ENCODE results near the gene TSC1. TPM values are rescaled to one million over a fixed set of nuclear protein-coding genes. Genes with fewer than 3 reads are reported as not detected.

TSC1 gene
- total and polyA plus RNA-seq, 7 experiments from 2014 or later: 9.9 to 98.3 (median 52.0) TPM

- H3K4me1 Mint-ChIP-seq: peaks cover 5 to 12% (median 7%) of the 10 kb centered on the region in 7 donors
- no peaks in the 10 kb centered on the region for H3K4me1 ChIP-seq (ENCODE audit: control insufficient read depth in 2 of 2, insufficient read depth in 2 of 2, low read length in 2 of 2)
- no peaks in the 10 kb centered on the region for H3K36me3 ChIP-seq (ENCODE audit: control insufficient read depth in 2 of 3, insufficient read depth in 3 of 3, low read length in 3 of 3)
- H3K27ac Mint-ChIP-seq: no peak overlapping the region
- no peaks in the 10 kb centered on the region for H3K9me3 ChIP-seq (ENCODE audit: control insufficient read depth in 2 of 3, low read length in 3 of 3)
- no peak overlapping the region for H3K27ac ChIP-seq (ENCODE audit: low read depth, low read length)
- ChIA-PET CTCF (no interaction called here), POLR2A (no interaction called here)
- H3K27me3 Mint-ChIP-seq: peaks cover 39 to 70% (median 52%) of the 10 kb centered on the region in 5 donors
- peak overlapping the region in 2 of 10 donors; percentile 10 to 18 for H3K4me3 Mint-ChIP-seq
- ATAC-seq (no peak), DNase-seq (no peak)
- no peaks in the 10 kb centered on the region for H3K9me3 Mint-ChIP-seq
- intact Hi-C loops (cut with micrococcal nuclease): loop anchor here in 1 of 2 donors (5.0 kb wide), 1 partner anchor 44 kb away; no protein-coding TSS in a partner anchor
- H3K4me3 ChIP-seq (ENCODE audit: low read length): no peak overlapping the region
- H3K36me3 Mint-ChIP-seq: no peaks in the 10 kb centered on the region
- H3K27me3 ChIP-seq (ENCODE audit: control insufficient read depth in 2 of 2, insufficient read depth in 2 of 2, low read length in 2 of 2): peaks cover 0 to 10% of the 10 kb centered on the region in 2 donors
Measured at GRCh38 chr9:132978112-132978450, 33.7 kb upstream of the TSC1 start.

- Mint-ChIP-seq H3K4me1 (peaks cover 5 to 16% (median 9%) of the 10 kb centered on the region in 7 donors), H3K27me3 (peaks cover 26 to 56% (median 45%) of the 10 kb centered on the region in 5 donors), H3K4me3 (no peak overlapping the region), H3K9me3 (no peaks in the 10 kb centered on the region), H3K27ac (no peak overlapping the region), H3K36me3 (no peaks in the 10 kb centered on the region)
- POLR2A ChIA-PET: interaction anchor here (0.6 kb wide), 1 partner anchor 41 kb away, joined by 3 read pairs; no protein-coding TSS in a partner anchor
- ATAC-seq (no peak), DNase-seq (no peak)
- intact Hi-C loops (cut with micrococcal nuclease): loop anchor here in 1 of 2 donors (5.0 kb wide), 1 partner anchor 46 kb away; no protein-coding TSS in a partner anchor
- H3K36me3 ChIP-seq (ENCODE audit: control insufficient read depth in 2 of 3, insufficient read depth in 3 of 3, low read length in 3 of 3): no peaks in the 10 kb centered on the region
- CTCF ChIA-PET: interaction anchor here (0.7 kb wide), 1 partner anchor 35 kb away, joined by 3 read pairs; no protein-coding TSS in a partner anchor
- no peak overlapping the region for H3K27ac ChIP-seq (ENCODE audit: low read depth, low read length)
- peaks cover 0 to 10% of the 10 kb centered on the region in 2 donors for H3K27me3 ChIP-seq (ENCODE audit: control insufficient read depth in 2 of 2, insufficient read depth in 2 of 2, low read length in 2 of 2)
- no peak overlapping the region for H3K4me3 ChIP-seq (ENCODE audit: low read length)
- H3K9me3 ChIP-seq (ENCODE audit: control insufficient read depth in 2 of 3, low read length in 3 of 3): no peaks in the 10 kb centered on the region
- no peaks in the 10 kb centered on the region for H3K4me1 ChIP-seq (ENCODE audit: control insufficient read depth in 2 of 2, insufficient read depth in 2 of 2, low read length in 2 of 2)
Measured at GRCh38 chr9:132976571-132976970, 32.2 kb upstream of the TSC1 start.

GRCh38 chr9:132975961-132976360 lies 31.5 kb upstream of the TSC1 start:
- Histone ChIP-seq H3K36me3 (ENCODE audit: control insufficient read depth in 2 of 3, insufficient read depth in 3 of 3, low read length in 3 of 3) (no peaks in the 10 kb centered on the region), H3K27me3 (ENCODE audit: control insufficient read depth in 2 of 2, insufficient read depth in 2 of 2, low read length in 2 of 2) (peaks cover 0 to 10% of the 10 kb centered on the region in 2 donors), H3K27ac (ENCODE audit: low read depth, low read length) (no peak overlapping the region), H3K9me3 (ENCODE audit: control insufficient read depth in 2 of 3, low read length in 3 of 3) (no peaks in the 10 kb centered on the region), H3K4me3 (ENCODE audit: low read length) (no peak overlapping the region), H3K4me1 (ENCODE audit: control insufficient read depth in 2 of 2, insufficient read depth in 2 of 2, low read length in 2 of 2) (no peaks in the 10 kb centered on the region)
- Mint-ChIP-seq H3K4me1 (peaks cover 5 to 16% (median 9%) of the 10 kb centered on the region in 7 donors), H3K36me3 (no peaks in the 10 kb centered on the region), H3K27me3 (peaks cover 20 to 52% (median 39%) of the 10 kb centered on the region in 5 donors), H3K4me3 (no peak overlapping the region), H3K9me3 (no peaks in the 10 kb centered on the region), H3K27ac (no peak overlapping the region)
- no peak for DNase-seq
- ChIA-PET POLR2A (interaction anchor here (0.6 kb wide), 1 partner anchor 41 kb away, joined by 3 read pairs; no protein-coding TSS in a partner anchor), CTCF (no interaction called here)
- ATAC-seq: no peak
- intact Hi-C loops (cut with micrococcal nuclease): loop anchor here in 1 of 2 donors (5.0 kb wide), 1 partner anchor 46 kb away; no protein-coding TSS in a partner anchor

GRCh38 chr9:132973713-132974112 lies 29.3 kb upstream of the TSC1 start:
- Histone ChIP-seq H3K9me3 (ENCODE audit: control insufficient read depth in 2 of 3, low read length in 3 of 3) (no peaks in the 10 kb centered on the region), H3K4me3 (ENCODE audit: low read length) (no peak overlapping the region), H3K4me1 (ENCODE audit: control insufficient read depth in 2 of 2, insufficient read depth in 2 of 2, low read length in 2 of 2) (no peaks in the 10 kb centered on the region), H3K27me3 (ENCODE audit: control insufficient read depth in 2 of 2, insufficient read depth in 2 of 2, low read length in 2 of 2) (peaks cover 0 to 7% of the 10 kb centered on the region in 2 donors), H3K36me3 (ENCODE audit: control insufficient read depth in 2 of 3, insufficient read depth in 3 of 3, low read length in 3 of 3) (no peaks in the 10 kb centered on the region), H3K27ac (ENCODE audit: low read depth, low read length) (no peak overlapping the region)
- ChIA-PET CTCF (interaction anchor here (1.0 kb wide), 1 partner anchor 48 kb away, joined by 3 read pairs; no protein-coding TSS in a partner anchor), POLR2A (no interaction called here)
- ATAC-seq: no peak
- Mint-ChIP-seq H3K9me3 (no peaks in the 10 kb centered on the region), H3K4me3 (no peak overlapping the region), H3K36me3 (no peaks in the 10 kb centered on the region), H3K27me3 (peaks cover 12 to 34% (median 25%) of the 10 kb centered on the region in 5 donors), H3K4me1 (peaks cover 5 to 12% (median 8%) of the 10 kb centered on the region in 7 donors), H3K27ac (no peak overlapping the region)
- no peak for DNase-seq
- intact Hi-C loops (cut with micrococcal nuclease): loop anchor here (5.0 kb wide), 3 partner anchors 171 to 1211 kb away; partner anchors contain the start of gene CFAP77 (in 1 of the 2)

- Mint-ChIP-seq H3K4me3 (no peak overlapping the region), H3K4me1 (peaks cover 0 to 7% (median 3%) of the 10 kb centered on the region in 7 donors), H3K27me3 (peaks cover 7 to 29% (median 19%) of the 10 kb centered on the region in 5 donors), H3K36me3 (no peaks in the 10 kb centered on the region), H3K27ac (no peak overlapping the region), H3K9me3 (no peaks in the 10 kb centered on the region)
- intact Hi-C loops (cut with micrococcal nuclease): loop anchor here (5.0 kb wide), 3 partner anchors 171 to 1211 kb away; partner anchors contain the start of gene CFAP77 (in 1 of the 2)
- no peak overlapping the region for H3K4me3 ChIP-seq (ENCODE audit: low read length)
- H3K4me1 ChIP-seq (ENCODE audit: control insufficient read depth in 2 of 2, insufficient read depth in 2 of 2, low read length in 2 of 2): no peaks in the 10 kb centered on the region
- H3K27me3 ChIP-seq (ENCODE audit: control insufficient read depth in 2 of 2, insufficient read depth in 2 of 2, low read length in 2 of 2): peaks cover 0 to 6% of the 10 kb centered on the region in 2 donors
- ATAC-seq (no peak), DNase-seq (no peak)
- H3K36me3 ChIP-seq (ENCODE audit: control insufficient read depth in 2 of 3, insufficient read depth in 3 of 3, low read length in 3 of 3): no peaks in the 10 kb centered on the region
- CTCF ChIA-PET: interaction anchor here (1.0 kb wide), 1 partner anchor 48 kb away, joined by 3 read pairs; no protein-coding TSS in a partner anchor
- no peaks in the 10 kb centered on the region for H3K9me3 ChIP-seq (ENCODE audit: control insufficient read depth in 2 of 3, low read length in 3 of 3)
- H3K27ac ChIP-seq (ENCODE audit: low read depth, low read length): no peak overlapping the region
- POLR2A ChIA-PET: no interaction called here
Measured at GRCh38 chr9:132973166-132973565, 28.8 kb upstream of the TSC1 start.

GRCh38 chr9:132970324-132971062 lies 26.1 kb upstream of the TSC1 start:
- ChIA-PET CTCF (no interaction called here), POLR2A (no interaction called here)
- H3K27ac ChIP-seq (ENCODE audit: low read depth, low read length): no peak overlapping the region
- Mint-ChIP-seq H3K9me3 (no peaks in the 10 kb centered on the region), H3K4me3 (no peak overlapping the region), H3K4me1 (peaks cover 0 to 7% (median 0%) of the 10 kb centered on the region in 7 donors), H3K27ac (no peak overlapping the region), H3K27me3 (peaks cover 0 to 18% (median 9%) of the 10 kb centered on the region in 5 donors), H3K36me3 (no peaks in the 10 kb centered on the region)
- no peaks in the 10 kb centered on the region for H3K9me3 ChIP-seq (ENCODE audit: control insufficient read depth in 2 of 3, low read length in 3 of 3)
- H3K27me3 ChIP-seq (ENCODE audit: control insufficient read depth in 2 of 2, insufficient read depth in 2 of 2, low read length in 2 of 2): no peaks in the 10 kb centered on the region
- ATAC-seq: no peak
- H3K36me3 ChIP-seq (ENCODE audit: control insufficient read depth in 2 of 3, insufficient read depth in 3 of 3, low read length in 3 of 3): no peaks in the 10 kb centered on the region
- intact Hi-C loops (cut with micrococcal nuclease): loop anchor here (5.0 kb wide), 3 partner anchors 168 to 1208 kb away; partner anchors contain the start of gene CFAP77 (in 1 of the 2)
- H3K4me1 ChIP-seq (ENCODE audit: control insufficient read depth in 2 of 2, insufficient read depth in 2 of 2, low read length in 2 of 2): no peaks in the 10 kb centered on the region
- no peak overlapping the region for H3K4me3 ChIP-seq (ENCODE audit: low read length)
- DNase-seq: no peak

Measured in naive thymus-derived CD4-positive, alpha-beta T cell (primary cell).